Neuron (in vitro differentiated cells): ENCODE measurements around the gene CSNK1E.

Experiments
- H2AFZ ChIP-seq: one replicate; pipeline ENCODE4 v1.6.1; 2013; ENCODE audit warnings: low read depth, mild to moderate bottlenecking, inconsistent platforms, low read length, moderate library complexity
- H3K27me3 ChIP-seq: one replicate; pipeline ENCODE4 v1.6.1; 2013; ENCODE audit warnings: low read length; ENCODE audit not compliant: insufficient read depth
- H3K36me3 ChIP-seq: one replicate; pipeline ENCODE4 v1.6.1; 2013; ENCODE audit warnings: low read length; ENCODE audit not compliant: insufficient read depth
- H3K4me1 ChIP-seq: one replicate; pipeline ENCODE4 v1.6.1; 2013; ENCODE audit warnings: low read length; ENCODE audit not compliant: insufficient read depth
- H3K4me3 ChIP-seq: 2 replicates; pipeline ENCODE4 v1.5.1; 2013; ENCODE audit warnings: mild to moderate bottlenecking, low read length, moderate library complexity
- H3K9me3 ChIP-seq: one replicate; pipeline ENCODE4 v1.6.1; 2013; ENCODE audit warnings: low read length

The CSNK1E gene

DNA sequence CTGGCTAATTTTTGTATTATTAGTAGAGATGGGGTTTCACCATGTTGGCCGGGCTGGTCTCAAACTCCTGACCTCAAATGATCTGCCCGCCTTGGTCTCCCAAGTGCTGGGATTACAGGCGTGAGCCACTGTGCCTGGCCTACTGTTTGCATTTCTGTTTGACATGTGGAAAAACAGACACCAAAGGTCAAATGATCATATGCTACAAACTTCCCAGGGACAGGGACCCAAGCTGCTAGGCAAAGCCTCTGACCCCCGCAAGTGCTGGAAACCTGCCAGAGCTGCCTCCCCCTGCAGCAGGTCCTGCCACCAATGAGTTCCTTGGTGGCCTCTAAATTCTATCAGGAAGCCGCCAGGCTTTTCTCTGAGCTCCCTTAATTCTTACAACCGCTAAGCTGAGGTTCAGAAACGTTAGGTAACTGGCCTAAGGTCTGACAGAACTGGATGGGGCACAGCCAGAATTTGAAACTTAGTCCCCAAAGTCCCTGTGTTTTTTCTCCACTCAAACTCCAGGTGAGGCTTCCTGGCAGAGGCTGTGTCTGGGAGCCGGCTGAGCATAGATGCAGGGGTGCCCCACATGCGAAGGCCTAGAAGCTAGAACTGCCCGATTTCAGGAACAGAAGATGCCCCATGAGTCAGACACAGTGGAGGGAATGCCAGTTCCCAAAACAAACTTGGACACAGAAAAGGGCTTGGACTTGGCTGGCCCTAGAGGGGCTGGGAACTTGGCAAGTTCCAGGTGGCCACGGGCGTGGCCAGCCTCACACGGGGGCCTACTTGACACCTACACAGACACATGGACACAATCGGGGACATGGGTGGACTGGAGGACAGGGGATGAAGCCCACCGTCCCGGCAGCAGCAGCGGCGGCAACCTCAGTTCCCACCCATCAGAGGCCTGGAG lies 7.4 kb downstream of the CSNK1E start:
- peaks cover 12% of the 10 kb centered on the region for H3K4me1 ChIP-seq
- H3K4me3 ChIP-seq, result no peak overlapping the region
- H3K9me3 ChIP-seq, result no peaks in the 10 kb centered on the region
- H3K36me3 ChIP-seq, result peaks cover 72% of the 10 kb centered on the region
- H3K27me3 ChIP-seq, result no peaks in the 10 kb centered on the region
- no peak overlapping the region for H2AFZ ChIP-seq

GRCh38 chr22:38308791-38309498 lies 8.3 kb downstream of the CSNK1E start:
- peaks cover 73% of the 10 kb centered on the region for H3K36me3 ChIP-seq
- no peak overlapping the region for H2AFZ ChIP-seq
- no peaks in the 10 kb centered on the region for H3K9me3 ChIP-seq
- H3K4me1 ChIP-seq, result peaks cover 3% of the 10 kb centered on the region
- no peaks in the 10 kb centered on the region for H3K27me3 ChIP-seq
- H3K4me3 ChIP-seq, result no peak overlapping the region

DNA sequence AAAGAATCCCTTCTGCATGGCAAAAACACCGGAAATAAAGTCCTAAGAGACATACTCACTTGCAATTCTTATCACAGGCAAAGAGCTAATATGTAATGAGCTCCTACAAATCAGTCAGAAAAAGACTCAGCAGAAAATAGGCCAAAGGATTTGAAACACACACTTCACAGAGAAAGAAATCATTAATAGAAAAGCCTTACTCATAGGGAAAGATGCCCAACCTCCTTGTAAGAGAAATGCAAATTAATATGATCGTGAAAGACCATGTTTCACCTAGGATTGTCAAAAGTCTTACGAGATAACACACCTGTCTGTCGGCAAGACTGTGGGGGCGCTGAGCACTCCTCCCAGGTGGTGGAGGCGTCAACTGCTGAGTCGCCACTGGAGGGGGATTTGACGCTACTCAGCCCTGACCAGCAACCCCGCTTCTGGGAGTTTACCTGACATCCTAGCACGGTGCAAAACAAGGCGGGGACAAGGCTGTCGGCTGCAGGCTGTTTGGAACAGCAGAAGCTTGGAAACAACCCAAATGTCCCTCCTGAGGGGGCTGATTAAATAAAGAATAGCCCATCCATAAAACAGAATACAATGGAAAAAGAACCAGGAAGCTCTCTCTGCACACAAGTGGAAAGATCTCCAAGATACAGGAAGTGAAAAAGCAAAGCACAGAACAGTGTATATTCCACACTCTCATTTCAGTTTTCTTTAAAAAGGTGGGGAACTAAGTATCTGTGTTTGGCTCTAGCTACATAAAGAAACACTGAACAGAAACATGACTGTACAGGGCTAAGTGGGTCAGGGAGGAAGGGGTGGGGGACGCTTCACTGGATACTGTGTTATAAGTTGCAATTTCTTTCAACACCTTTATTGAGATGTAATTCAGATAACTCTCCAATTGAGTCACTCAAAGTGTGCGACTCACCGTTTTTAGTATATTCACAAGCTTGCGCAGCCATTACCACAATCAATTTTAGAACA lies 11.5 kb downstream of the CSNK1E start:
- H2AFZ ChIP-seq, result no peak overlapping the region
- no peaks in the 10 kb centered on the region for H3K4me1 ChIP-seq
- H3K27me3 ChIP-seq, result no peaks in the 10 kb centered on the region
- H3K36me3 ChIP-seq, result peaks cover 74% of the 10 kb centered on the region
- H3K9me3 ChIP-seq, result no peaks in the 10 kb centered on the region
- H3K4me3 ChIP-seq, result no peak overlapping the region

DNA sequence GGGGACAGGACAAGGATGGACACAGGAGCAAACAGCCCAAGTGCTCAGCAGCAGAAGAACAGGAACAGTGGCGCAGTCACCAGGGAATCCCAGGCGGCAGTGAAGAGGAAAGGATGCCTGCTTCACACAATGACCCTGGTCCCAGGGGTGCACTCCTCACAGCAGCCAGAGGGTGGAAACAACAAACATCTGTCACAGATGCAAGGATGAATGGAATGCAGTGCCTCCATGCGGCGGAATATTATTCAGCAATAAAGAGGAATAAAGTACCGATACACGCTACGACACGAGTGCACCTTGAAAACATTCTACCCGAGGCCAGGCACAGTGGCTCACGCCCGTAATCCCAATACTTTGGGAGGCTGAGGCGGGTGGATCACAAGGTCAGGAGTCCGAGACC lies 12.7 kb downstream of the CSNK1E start:
- Histone ChIP-seq H3K27me3 (no peaks in the 10 kb centered on the region), H2AFZ (no peak overlapping the region), H3K36me3 (peaks cover 75% of the 10 kb centered on the region), H3K4me1 (no peaks in the 10 kb centered on the region), H3K9me3 (no peaks in the 10 kb centered on the region), H3K4me3 (no peak overlapping the region)

DNA sequence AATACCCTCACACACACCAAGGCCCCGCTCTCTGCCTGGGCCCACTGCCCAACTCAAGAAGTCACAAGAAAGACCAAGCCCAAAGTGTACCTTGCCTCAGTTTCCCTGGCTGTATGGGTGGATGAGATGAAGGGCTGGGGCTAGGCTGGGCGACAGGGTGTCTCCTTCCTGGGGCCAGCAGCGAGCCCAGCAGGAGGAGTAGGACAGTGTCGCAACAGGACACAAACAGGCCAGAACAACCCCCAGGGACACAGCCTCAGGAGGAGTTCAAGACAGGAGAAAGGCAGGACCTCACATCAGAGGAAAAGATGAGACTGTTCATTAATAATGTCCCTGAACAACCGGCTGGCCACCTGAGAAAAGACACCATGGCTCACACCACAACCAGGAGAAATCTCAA lies 13.3 kb downstream of the CSNK1E start:
- H3K4me3 ChIP-seq, result no peak overlapping the region
- no peak overlapping the region for H2AFZ ChIP-seq
- no peaks in the 10 kb centered on the region for H3K9me3 ChIP-seq
- H3K4me1 ChIP-seq, result no peaks in the 10 kb centered on the region
- no peaks in the 10 kb centered on the region for H3K27me3 ChIP-seq
- peaks cover 77% of the 10 kb centered on the region for H3K36me3 ChIP-seq

DNA sequence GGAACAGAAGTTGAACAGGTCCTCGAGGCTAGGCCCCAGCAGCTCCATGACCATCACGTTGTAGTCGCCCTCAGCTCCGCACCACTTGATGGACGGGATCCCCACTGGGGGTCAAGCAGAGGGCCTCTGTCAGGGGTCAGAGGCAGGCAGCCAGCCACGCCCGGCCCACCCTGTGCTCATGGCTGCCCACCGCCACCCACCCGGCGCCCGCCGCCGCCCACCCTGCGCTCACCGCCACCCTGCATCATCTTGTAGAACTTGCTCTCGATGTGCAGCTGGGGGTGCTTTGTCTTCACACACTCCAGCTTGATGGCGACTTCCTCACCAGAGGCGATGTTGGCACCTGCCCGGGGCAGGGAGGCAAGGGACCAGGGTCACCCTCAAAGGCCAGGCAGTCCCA lies 14.3 kb downstream of the CSNK1E start:
- H3K4me3 ChIP-seq, result no peak overlapping the region
- H3K9me3 ChIP-seq, result no peaks in the 10 kb centered on the region
- no peaks in the 10 kb centered on the region for H3K4me1 ChIP-seq
- peaks cover 77% of the 10 kb centered on the region for H3K36me3 ChIP-seq
- no peaks in the 10 kb centered on the region for H3K27me3 ChIP-seq
- H2AFZ ChIP-seq, result no peak overlapping the region

GRCh38 chr22:38300946-38301345 lies 16.3 kb downstream of the CSNK1E start:
- Histone ChIP-seq H3K4me3 (no peak overlapping the region), H3K4me1 (no peaks in the 10 kb centered on the region), H3K36me3 (peaks cover 89% of the 10 kb centered on the region), H3K27me3 (no peaks in the 10 kb centered on the region), H3K9me3 (no peaks in the 10 kb centered on the region), H2AFZ (no peak overlapping the region)

DNA sequence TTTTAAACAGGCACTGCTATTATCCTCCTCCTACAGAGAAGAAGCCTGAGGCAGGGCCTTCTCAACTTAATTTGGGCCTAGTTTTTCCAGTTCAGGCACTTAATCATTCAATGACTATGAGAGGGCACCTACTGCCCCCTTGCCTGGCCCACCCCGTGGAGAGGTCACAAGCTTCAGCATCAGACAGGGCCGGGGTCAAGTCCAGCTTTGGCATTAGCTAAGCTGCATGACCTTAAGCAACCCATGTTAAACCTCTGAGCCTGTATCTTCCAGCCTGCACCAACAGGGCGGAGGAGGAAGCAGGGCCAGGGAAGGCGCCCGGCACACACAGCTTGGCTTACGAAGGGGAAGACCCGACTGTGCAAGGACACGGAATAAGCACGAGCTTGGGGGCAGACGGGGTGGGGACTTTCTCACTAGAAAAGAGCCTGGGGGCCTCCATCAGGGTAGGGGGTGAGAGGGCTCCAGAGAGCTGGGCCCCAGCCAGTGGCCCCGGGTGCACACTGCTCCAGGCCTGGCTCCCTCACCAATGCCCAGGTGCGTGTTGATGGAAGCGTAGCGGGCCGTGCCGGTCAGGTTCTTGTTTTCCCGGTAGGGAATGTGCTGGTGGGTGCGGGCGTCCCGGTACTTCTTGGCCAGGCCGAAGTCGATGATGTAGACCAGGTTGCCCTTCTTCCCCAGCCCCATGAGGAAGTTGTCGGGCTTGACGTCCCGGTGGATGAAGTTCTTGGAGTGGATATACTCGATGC lies 16.9 kb downstream of the CSNK1E start:
- H3K27me3 ChIP-seq, result no peaks in the 10 kb centered on the region
- H3K4me1 ChIP-seq, result no peaks in the 10 kb centered on the region
- peaks cover 90% of the 10 kb centered on the region for H3K36me3 ChIP-seq
- no peak overlapping the region for H2AFZ ChIP-seq
- H3K9me3 ChIP-seq, result no peaks in the 10 kb centered on the region
- H3K4me3 ChIP-seq, result no peak overlapping the region

DNA sequence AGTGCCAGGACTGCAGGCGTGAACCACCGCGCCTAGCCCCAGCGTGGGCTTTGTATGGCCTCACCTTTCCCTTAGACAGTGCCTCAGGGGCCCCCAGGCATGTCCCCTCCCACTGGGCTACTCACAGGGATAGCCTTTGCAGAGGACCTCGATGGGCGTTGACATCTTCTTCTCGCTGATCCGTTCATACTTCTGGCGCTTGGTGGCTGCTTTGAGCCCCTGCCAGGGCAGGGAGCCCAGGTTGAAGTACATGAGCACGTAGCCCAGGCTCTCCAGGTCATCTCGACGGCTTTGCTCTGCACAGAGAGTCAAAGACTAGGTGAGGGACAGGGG lies 17.5 kb downstream of the CSNK1E start:
- Histone ChIP-seq H3K27me3 (no peaks in the 10 kb centered on the region), H3K9me3 (no peaks in the 10 kb centered on the region), H3K36me3 (peaks cover 92% of the 10 kb centered on the region), H3K4me3 (no peak overlapping the region), H2AFZ (no peak overlapping the region), H3K4me1 (no peaks in the 10 kb centered on the region)

DNA sequence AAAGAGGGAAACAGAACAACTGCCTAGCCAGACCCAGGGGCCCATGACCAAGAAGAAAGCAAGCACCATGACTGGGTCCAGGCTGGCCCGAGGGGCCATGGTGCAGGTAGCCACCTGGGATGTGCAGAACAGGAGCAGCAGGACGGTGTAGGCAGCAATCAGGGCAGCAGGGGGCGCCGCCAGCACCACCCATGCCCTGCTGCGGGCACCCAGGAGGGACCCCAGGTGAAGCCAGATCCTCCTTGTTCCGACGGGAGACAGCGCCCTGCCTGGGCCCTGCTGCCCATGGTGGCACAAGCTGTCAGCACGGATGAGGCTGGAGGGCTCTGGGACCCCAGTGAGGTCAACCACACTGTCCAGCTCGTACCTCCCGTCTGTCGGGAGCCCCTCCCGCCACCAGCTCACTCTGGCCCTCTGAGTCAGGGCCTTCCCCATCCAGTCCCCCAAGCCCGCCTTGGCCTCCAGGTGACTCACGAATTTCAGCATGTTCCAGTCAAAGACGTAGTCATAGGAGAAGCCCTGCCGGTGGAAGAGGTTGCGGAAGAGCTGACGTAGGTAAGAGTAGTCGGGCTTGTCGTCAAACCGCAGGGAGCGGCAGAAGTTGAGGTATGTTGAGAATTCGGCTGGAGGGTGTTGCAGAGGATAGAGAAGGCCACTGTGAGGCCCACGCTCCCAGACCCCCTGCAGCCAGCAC lies 18.8 kb downstream of the CSNK1E start:
- Histone ChIP-seq H2AFZ (no peak overlapping the region), H3K9me3 (no peaks in the 10 kb centered on the region), H3K4me3 (no peak overlapping the region), H3K4me1 (no peaks in the 10 kb centered on the region), H3K36me3 (peaks cover 91% of the 10 kb centered on the region), H3K27me3 (no peaks in the 10 kb centered on the region)

DNA sequence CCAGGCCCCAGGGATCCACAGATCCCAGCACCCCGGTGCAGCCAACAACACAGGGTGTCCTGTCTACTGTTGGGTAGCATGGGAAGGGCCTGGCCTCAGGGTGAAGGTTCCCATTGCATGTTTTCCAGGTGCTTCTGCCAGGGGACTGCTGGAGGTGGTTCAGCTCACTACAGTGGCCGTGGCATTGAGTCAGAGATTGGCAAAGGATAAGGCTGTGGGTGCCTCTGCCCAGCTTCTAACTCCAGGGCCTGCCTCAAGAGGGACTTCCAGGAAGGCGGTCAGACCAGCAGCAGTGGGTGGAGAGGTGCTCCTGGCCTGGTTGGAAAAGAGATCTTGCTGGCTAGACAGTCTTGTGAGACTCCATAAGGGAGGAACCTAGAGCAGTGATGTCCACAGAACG lies 20.9 kb downstream of the CSNK1E start:
- Histone ChIP-seq H3K27me3 (no peaks in the 10 kb centered on the region), H3K4me1 (no peaks in the 10 kb centered on the region), H3K9me3 (no peaks in the 10 kb centered on the region), H3K36me3 (peaks cover 89% of the 10 kb centered on the region), H3K4me3 (no peak overlapping the region), H2AFZ (no peak overlapping the region)

DNA sequence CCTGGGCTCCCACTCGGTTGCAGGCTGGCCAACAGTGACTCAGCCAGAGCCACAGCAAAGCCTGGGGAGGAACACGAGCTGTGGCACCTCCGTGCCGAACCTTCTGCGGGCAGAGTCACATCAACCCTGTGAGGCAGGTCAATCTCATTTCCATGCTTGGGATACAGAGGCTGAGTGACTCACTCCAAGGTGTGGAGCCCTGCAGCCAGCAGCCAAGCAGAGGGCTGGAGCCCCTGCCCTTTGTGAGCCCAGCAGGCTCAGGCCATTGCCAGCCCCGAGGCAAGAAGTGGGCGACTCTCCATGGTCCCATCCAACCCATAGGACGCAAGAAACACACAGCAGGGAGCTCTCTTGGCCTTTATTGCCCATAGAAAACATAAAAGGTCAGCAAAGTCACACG lies 21.4 kb downstream of the CSNK1E start:
- H3K36me3 ChIP-seq, result peaks cover 90% of the 10 kb centered on the region
- no peaks in the 10 kb centered on the region for H3K27me3 ChIP-seq
- no peaks in the 10 kb centered on the region for H3K4me1 ChIP-seq
- H2AFZ ChIP-seq, result no peak overlapping the region
- H3K4me3 ChIP-seq, result no peak overlapping the region
- no peaks in the 10 kb centered on the region for H3K9me3 ChIP-seq
